HepG2 (cell line): ENCODE measurements around the gene EHD4. TPM values are rescaled to one million over a fixed set of nuclear protein-coding genes. Genes with fewer than 3 reads are reported as not detected.

Source experiments
- BRD4 ChIP-seq: sonication (generic); formaldehyde crosslinking; IDR thresholded peaks from 2 replicates; pipeline ENCODE4 v1.4.0; 2020; ENCODE audit warnings: missing genetic modification reagents
- CBX2 ChIP-seq, 2 experiments: fragments of 200-600 bp in 1 of 2; sonication (generic); formaldehyde crosslinking in 1 of 2; IDR thresholded peaks; 2 replicates each; pipeline versions ENCODE4 v1.7.0 to v1.8.1; 2018 to 2022; ENCODE audit warnings: low read depth in 2 of 2, low read length in 1 of 2, mild to moderate bottlenecking in 1 of 2, missing genetic modification reagents in 1 of 2
- EED ChIP-seq: sonication (generic); formaldehyde crosslinking; IDR thresholded peaks from 2 replicates; pipeline ENCODE4 v1.5.0; 2020; ENCODE audit warnings: mild to moderate bottlenecking, missing genetic modification reagents
- FOXJ3 ChIP-seq: sonication (generic); formaldehyde crosslinking; IDR thresholded peaks from 2 replicates; pipeline ENCODE4 v1.4.0; 2020; ENCODE audit warnings: missing genetic modification reagents, mild to moderate bottlenecking, borderline replicate concordance
- GABPB1 ChIP-seq: IDR thresholded peaks from 2 replicates; pipeline ENCODE4 v1.6.1; 2016; ENCODE audit warnings: mild to moderate bottlenecking, missing genetic modification reagents, moderate library complexity, missing compliant biosample characterization
- JUNB ChIP-seq: sonication (generic); formaldehyde crosslinking; IDR thresholded peaks from 2 replicates; pipeline ENCODE4 v1.8.0; 2022; ENCODE audit warnings: missing genetic modification reagents, mild to moderate bottlenecking, borderline replicate concordance
- MLLT10 ChIP-seq: sonication (generic); formaldehyde crosslinking; IDR thresholded peaks from 2 replicates; pipeline ENCODE4 v1.4.0; 2020; ENCODE audit warnings: missing genetic modification reagents
- NR1H2 ChIP-seq: sonication (generic); formaldehyde crosslinking; IDR thresholded peaks from 2 replicates; pipeline ENCODE4 v1.8.1; 2022; ENCODE audit warnings: low read depth, missing genetic modification reagents, borderline replicate concordance
- PCBP1 ChIP-seq: fragments of 200-400 bp; formaldehyde crosslinking; IDR thresholded peaks from 2 replicates; pipeline ENCODE4 v1.6.1; 2017; ENCODE audit warnings: mild to moderate bottlenecking, low read depth, low read length, borderline replicate concordance
- SMC3 ChIP-seq: IDR thresholded peaks from 2 replicates; pipeline ENCODE4 v1.6.1; 2011; ENCODE audit warnings: low read length, improper control_type of control experiment
- XRCC5 ChIP-seq: fragments of 200-400 bp; formaldehyde crosslinking; optimal IDR thresholded peaks from 2 replicates; pipeline ENCODE3; 2017; ENCODE audit warnings: mild to moderate bottlenecking, low read length
- ZNF317 ChIP-seq: sonication (generic); formaldehyde crosslinking; IDR thresholded peaks from 2 replicates; pipeline ENCODE4 v1.5.0; 2020; ENCODE audit warnings: mild to moderate bottlenecking, missing genetic modification reagents
- ZNF761 ChIP-seq: sonication (generic); formaldehyde crosslinking; conservative IDR thresholded peaks from 2 replicates; pipeline ENCODE4 v1.4.0; 2020; ENCODE audit warnings: mild to moderate bottlenecking, missing genetic modification reagents
- polyA plus RNA-seq, 8 experiments: library from polyadenylated mRNA; depleted of rRNA in 3 of 8; stranded (reverse) in 7 of 8; unstranded in 1 of 8; fragments of >200 nt; fragmentation: Illumina TruSeq in 4 of 8; extraction: Trizol in 4 of 8; gene quantifications; 2 replicates each; pipeline versions ENCODE4 v1.2.1 to v1.2.3, GENCODE V29; 2011 to 2016; ENCODE audit warnings: low read depth in 4 of 8, missing spikeins in 1 of 8, mixed read lengths in 1 of 8; ENCODE audit not compliant: insufficient read depth in 1 of 8
- total RNA-seq, 5 experiments: library from RNA; depleted of rRNA; stranded (reverse); fragments of >200 nt; fragmentation: Illumina TruSeq; extraction: Trizol; gene quantifications; 2 replicates each; pipeline ENCODE4 v1.2.3, GENCODE V29; 2016; ENCODE audit warnings: low read depth in 1 of 5
- TF ChIP-seq, protein P1 (sequence below): sonication (generic); formaldehyde crosslinking; IDR thresholded peaks from 2 replicates; pipeline ENCODE4 v1.5.1; 2020; ENCODE audit warnings: missing genetic modification reagents, mild to moderate bottlenecking, borderline replicate concordance
- TF ChIP-seq, protein P2 (sequence below): sonication (generic); formaldehyde crosslinking; conservative IDR thresholded peaks from 2 replicates; pipeline ENCODE4 v1.4.0; 2020; ENCODE audit warnings: mild to moderate bottlenecking, missing genetic modification reagents, moderate library complexity
- TF ChIP-seq, protein P3 (sequence below): sonication (generic); formaldehyde crosslinking; IDR thresholded peaks from 2 replicates; pipeline ENCODE4 v1.9.0; 2021; ENCODE audit warnings: missing genetic modification reagents, mild to moderate bottlenecking, borderline replicate concordance
- TF ChIP-seq, protein P4 (sequence below): IDR thresholded peaks from 2 replicates; pipeline ENCODE4 v1.4.0; 2020; ENCODE audit warnings: mild to moderate bottlenecking, missing genetic modification reagents

EHD4 gene
- total and polyA plus RNA-seq, 2 of the 13 experiments (the other 11 are each of a cell fraction or from before 2014, with no cell fraction given): 3.1 to 4.8 TPM

DNA sequence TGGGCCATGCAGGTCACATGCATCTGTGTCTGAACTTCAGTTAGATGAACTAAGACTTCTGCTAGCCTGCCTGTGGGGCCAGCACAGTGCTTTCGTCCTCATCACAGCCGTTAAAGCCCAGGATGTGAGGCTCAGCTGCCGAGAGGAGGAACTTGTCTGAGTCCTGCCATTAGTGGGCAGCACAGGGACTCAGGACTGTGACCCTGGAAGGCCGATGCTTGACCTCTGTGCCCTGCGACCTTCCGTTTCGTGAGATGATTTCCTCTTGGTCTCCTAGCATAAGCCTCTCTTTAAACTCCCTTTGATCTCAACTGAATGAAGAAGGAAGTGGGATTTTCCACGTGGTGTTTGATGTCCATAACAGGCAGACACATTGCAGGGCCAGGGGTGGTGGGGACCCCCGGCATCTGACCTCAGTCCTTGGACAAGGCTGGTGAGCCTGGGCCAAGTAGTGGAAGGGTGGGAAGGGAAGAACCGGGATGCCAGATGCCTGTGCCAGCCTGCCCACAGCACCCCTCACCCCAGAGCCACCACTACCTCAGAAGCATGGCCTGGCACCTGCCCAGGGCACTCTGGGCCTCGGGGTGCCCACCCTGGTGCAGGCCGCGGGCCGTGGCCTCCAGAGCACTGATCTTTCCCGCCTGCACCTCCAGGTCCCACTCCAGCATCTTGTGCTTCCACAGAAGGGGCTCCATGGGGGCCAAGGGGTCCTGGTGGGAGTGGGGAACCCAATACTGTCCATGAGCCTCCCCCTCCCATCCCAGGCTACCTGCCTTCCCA is 112.1 kb downstream of the EHD4 start (continued):
- TF ChIP-seq BRD4 (no peak), PCBP1 (no peak), XRCC5 (peak; percentile 40), CBX2 (IDR thresholded peaks at IDR 0.05; ENCODE audit: low read depth, low read length) (no peak), CBX2 (CRISPR knock-in tag; IDR thresholded peaks at IDR 0.05; ENCODE audit: low read depth) (no peak), MLLT10 (CRISPR knock-in tag) (no peak), ZNF317 (CRISPR knock-in tag) (no peak), GABPB1 (peak; percentile 42; the same call in 1 of the 2 replicates), NR1H2 (CRISPR knock-in tag) (no peak), SMC3 (peak; percentile 43; the same call in 1 of the 2 replicates), JUNB (CRISPR knock-in tag) (no peak), EED (no peak), FOXJ3 (CRISPR knock-in tag) (no peak), ZNF761 (CRISPR knock-in tag) (no peak)
- TF ChIP-seq, protein P1, sequence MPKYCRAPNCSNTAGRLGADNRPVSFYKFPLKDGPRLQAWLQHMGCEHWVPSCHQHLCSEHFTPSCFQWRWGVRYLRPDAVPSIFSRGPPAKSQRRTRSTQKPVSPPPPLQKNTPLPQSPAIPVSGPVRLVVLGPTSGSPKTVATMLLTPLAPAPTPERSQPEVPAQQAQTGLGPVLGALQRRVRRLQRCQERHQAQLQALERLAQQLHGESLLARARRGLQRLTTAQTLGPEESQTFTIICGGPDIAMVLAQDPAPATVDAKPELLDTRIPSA (CRISPR knock-in tag): no peak
- TF ChIP-seq, protein P2, sequence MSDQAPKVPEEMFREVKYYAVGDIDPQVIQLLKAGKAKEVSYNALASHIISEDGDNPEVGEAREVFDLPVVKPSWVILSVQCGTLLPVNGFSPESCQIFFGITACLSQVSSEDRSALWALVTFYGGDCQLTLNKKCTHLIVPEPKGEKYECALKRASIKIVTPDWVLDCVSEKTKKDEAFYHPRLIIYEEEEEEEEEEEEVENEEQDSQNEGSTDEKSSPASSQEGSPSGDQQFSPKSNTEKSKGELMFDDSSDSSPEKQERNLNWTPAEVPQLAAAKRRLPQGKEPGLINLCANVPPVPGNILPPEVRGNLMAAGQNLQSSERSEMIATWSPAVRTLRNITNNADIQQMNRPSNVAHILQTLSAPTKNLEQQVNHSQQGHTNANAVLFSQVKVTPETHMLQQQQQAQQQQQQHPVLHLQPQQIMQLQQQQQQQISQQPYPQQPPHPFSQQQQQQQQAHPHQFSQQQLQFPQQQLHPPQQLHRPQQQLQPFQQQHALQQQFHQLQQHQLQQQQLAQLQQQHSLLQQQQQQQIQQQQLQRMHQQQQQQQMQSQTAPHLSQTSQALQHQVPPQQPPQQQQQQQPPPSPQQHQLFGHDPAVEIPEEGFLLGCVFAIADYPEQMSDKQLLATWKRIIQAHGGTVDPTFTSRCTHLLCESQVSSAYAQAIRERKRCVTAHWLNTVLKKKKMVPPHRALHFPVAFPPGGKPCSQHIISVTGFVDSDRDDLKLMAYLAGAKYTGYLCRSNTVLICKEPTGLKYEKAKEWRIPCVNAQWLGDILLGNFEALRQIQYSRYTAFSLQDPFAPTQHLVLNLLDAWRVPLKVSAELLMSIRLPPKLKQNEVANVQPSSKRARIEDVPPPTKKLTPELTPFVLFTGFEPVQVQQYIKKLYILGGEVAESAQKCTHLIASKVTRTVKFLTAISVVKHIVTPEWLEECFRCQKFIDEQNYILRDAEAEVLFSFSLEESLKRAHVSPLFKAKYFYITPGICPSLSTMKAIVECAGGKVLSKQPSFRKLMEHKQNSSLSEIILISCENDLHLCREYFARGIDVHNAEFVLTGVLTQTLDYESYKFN (CRISPR knock-in tag): peak; percentile 34; the same call in 1 of the 2 replicates
- TF ChIP-seq, protein P3, sequence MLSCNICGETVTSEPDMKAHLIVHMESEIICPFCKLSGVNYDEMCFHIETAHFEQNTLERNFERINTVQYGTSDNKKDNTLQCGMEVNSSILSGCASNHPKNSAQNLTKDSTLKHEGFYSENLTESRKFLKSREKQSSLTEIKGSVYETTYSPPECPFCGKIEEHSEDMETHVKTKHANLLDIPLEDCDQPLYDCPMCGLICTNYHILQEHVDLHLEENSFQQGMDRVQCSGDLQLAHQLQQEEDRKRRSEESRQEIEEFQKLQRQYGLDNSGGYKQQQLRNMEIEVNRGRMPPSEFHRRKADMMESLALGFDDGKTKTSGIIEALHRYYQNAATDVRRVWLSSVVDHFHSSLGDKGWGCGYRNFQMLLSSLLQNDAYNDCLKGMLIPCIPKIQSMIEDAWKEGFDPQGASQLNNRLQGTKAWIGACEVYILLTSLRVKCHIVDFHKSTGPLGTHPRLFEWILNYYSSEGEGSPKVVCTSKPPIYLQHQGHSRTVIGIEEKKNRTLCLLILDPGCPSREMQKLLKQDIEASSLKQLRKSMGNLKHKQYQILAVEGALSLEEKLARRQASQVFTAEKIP (CRISPR knock-in tag): no peak
- TF ChIP-seq, protein P4, sequence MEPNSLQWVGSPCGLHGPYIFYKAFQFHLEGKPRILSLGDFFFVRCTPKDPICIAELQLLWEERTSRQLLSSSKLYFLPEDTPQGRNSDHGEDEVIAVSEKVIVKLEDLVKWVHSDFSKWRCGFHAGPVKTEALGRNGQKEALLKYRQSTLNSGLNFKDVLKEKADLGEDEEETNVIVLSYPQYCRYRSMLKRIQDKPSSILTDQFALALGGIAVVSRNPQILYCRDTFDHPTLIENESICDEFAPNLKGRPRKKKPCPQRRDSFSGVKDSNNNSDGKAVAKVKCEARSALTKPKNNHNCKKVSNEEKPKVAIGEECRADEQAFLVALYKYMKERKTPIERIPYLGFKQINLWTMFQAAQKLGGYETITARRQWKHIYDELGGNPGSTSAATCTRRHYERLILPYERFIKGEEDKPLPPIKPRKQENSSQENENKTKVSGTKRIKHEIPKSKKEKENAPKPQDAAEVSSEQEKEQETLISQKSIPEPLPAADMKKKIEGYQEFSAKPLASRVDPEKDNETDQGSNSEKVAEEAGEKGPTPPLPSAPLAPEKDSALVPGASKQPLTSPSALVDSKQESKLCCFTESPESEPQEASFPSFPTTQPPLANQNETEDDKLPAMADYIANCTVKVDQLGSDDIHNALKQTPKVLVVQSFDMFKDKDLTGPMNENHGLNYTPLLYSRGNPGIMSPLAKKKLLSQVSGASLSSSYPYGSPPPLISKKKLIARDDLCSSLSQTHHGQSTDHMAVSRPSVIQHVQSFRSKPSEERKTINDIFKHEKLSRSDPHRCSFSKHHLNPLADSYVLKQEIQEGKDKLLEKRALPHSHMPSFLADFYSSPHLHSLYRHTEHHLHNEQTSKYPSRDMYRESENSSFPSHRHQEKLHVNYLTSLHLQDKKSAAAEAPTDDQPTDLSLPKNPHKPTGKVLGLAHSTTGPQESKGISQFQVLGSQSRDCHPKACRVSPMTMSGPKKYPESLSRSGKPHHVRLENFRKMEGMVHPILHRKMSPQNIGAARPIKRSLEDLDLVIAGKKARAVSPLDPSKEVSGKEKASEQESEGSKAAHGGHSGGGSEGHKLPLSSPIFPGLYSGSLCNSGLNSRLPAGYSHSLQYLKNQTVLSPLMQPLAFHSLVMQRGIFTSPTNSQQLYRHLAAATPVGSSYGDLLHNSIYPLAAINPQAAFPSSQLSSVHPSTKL: peak; percentile 31; the same call in 1 of the 2 replicates
